ENCODE data around the gene EARS2.

EARS2 gene

DNA sequence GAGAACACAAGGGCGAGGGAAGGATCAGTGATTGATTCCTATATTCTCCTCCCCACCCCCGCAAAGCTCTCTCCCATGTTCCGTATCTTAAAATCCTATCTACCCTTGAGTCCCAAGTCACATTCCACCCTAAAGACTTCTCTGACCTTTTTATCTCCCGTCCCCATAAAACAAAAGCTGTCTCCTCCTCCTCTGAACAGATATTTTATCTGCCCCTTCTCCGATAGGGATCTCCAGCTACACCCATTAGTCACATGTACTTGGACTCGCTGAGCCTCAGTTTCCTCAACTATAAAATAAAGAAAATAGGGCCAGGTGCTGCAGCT, 59.6 kb downstream of the EARS2 start:
- no peak overlapping the region for H3K4me3 ChIP-seq (ENCODE audit: low read depth, low read length)
- DNase-seq (ENCODE audit: low read depth): no peak
- no peak for TF ChIP-seq POLR2A (IDR thresholded peaks at IDR 0.05; ENCODE audit: extremely low read depth, insufficient read length)
- TF ChIP-seq MYC (IDR thresholded peaks at IDR 0.05; ENCODE audit: low read depth, low read length): no peak
- no peak for TF ChIP-seq MAX (IDR thresholded peaks at IDR 0.05; ENCODE audit: low read depth, low read length)
- no peak for TF ChIP-seq CTCF (IDR thresholded peaks at IDR 0.05; ENCODE audit: low read depth, low read length)

- TF ChIP-seq MYC (IDR thresholded peaks at IDR 0.05; ENCODE audit: low read depth, low read length) (no peak), MAX (IDR thresholded peaks at IDR 0.05; ENCODE audit: low read depth, low read length) (no peak), CTCF (IDR thresholded peaks at IDR 0.05; ENCODE audit: low read depth, low read length) (no peak), POLR2A (IDR thresholded peaks at IDR 0.05; ENCODE audit: extremely low read depth, insufficient read length) (no peak)
- DNase-seq (ENCODE audit: low read depth): no peak
- H3K4me3 ChIP-seq (ENCODE audit: low read depth, low read length): no peak overlapping the region
Observed at GRCh38 chr16:23496821-23497542, 60.2 kb downstream of the EARS2 start.

DNA sequence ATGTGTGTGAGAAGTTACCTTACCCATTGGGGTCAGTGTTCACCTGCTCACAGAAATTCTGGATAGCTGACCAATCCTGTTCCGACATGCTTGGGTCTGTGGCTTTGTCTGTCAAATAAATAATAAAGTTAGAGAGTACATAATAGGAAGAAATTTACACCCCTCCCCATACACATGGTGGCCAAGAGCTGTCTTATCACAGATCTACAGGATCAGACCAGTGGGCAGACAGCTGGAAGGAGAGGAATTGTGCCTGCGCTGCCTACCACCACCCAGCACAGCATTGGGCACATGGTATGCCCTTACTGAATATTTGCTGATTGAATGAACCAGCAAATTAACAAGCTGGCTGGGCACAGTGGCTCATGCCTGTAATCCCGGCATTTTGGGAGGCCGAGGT, 61.5 kb downstream of the EARS2 start:
- no peak for DNase-seq (ENCODE audit: low read depth)
- H3K4me3 ChIP-seq (ENCODE audit: low read depth, low read length): no peak overlapping the region
- TF ChIP-seq MAX (IDR thresholded peaks at IDR 0.05; ENCODE audit: low read depth, low read length) (no peak), CTCF (IDR thresholded peaks at IDR 0.05; ENCODE audit: low read depth, low read length) (no peak), POLR2A (IDR thresholded peaks at IDR 0.05; ENCODE audit: extremely low read depth, insufficient read length) (no peak), MYC (IDR thresholded peaks at IDR 0.05; ENCODE audit: low read depth, low read length) (no peak)

DNA sequence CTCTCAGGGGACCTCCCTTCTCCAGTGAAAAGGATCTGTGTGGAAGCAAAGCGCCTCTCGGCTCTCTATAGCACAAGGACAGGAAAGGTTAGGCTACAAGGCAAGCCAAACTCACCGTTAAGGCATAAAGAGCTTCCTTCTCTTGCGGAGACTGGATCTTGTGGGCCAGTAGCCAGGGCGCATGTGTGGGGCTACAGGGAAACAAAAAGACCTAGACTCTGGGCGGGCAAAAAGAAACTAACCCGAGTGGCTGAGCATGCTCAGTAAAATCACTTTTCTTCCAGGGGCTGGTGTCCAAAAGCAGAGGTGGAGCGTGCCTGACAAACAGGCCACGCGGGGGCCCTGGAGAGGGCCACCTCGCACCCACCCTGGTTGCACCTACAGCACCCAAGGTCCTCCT, 63.0 kb downstream of the EARS2 start:
- DNase-seq (ENCODE audit: low read depth): no peak
- TF ChIP-seq MAX (IDR thresholded peaks at IDR 0.05; ENCODE audit: low read depth, low read length) (no peak), MYC (IDR thresholded peaks at IDR 0.05; ENCODE audit: low read depth, low read length) (no peak), CTCF (IDR thresholded peaks at IDR 0.05; ENCODE audit: low read depth, low read length) (no peak), POLR2A (IDR thresholded peaks at IDR 0.05; ENCODE audit: extremely low read depth, insufficient read length) (no peak)
- no peak overlapping the region for H3K4me3 ChIP-seq (ENCODE audit: low read depth, low read length)

DNA sequence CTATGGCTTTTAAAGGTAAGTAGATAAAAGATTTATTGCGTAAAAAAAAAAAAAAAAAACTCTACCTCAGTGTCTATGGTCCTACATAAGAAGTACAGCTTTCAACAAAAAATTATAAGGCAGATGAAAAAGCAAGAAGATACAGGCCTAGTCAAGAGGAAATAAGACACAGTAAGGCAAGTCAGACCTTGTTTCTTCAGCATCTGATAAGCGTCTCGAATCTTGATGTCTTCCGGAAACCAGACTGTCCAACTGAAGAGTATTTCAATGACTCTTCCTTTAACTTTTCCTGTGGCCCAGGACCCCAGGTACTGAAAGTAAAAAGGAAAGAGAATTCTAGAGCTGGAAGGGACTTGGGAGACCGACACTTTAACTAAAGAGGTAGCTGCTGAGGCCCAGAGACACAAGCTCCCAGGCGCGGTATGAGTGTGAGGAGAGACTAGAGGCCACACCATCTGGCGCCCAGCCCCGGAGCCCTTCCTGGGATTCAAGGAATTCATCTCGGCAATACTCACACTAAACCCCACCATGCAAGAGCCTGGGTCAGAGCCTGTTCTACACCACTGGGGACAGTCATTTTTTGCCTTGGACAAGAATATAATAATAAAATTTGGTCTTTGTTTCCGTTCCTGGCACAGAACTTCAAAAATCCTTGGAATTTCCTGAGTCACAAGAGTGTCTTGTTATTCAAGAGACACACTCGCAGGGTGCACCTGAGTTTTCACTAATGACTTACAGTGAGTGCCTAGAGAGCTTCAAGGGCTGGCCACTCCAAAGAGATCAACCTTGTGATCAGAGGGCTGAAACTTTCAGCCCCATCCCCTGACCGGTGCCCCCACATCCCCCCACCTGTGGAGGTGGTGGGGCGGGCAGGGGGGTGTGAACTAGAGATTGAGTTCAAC, 65.4 kb downstream of the EARS2 start:
- TF ChIP-seq MAX (IDR thresholded peaks at IDR 0.05; ENCODE audit: low read depth, low read length) (no peak), POLR2A (IDR thresholded peaks at IDR 0.05; ENCODE audit: extremely low read depth, insufficient read length) (no peak), MYC (IDR thresholded peaks at IDR 0.05; ENCODE audit: low read depth, low read length) (no peak), CTCF (IDR thresholded peaks at IDR 0.05; ENCODE audit: low read depth, low read length) (no peak)
- no peak for DNase-seq (ENCODE audit: low read depth)
- no peak overlapping the region for H3K4me3 ChIP-seq (ENCODE audit: low read depth, low read length)
